Ectodermal cell (in vitro differentiated cells): Measurements from ENCODE around the gene NUP85.

Experiments used
- H3K27ac ChIP-seq: 2 replicates; pipeline ENCODE4 v1.7.0; 2013; ENCODE audit warnings: mild to moderate bottlenecking, low read depth, low read length; ENCODE audit not compliant: insufficient read depth, poor library complexity, severe bottlenecking
- H3K27me3 ChIP-seq: 2 replicates; pipeline ENCODE4 v1.7.0; 2013; ENCODE audit warnings: mild to moderate bottlenecking, low read length; ENCODE audit not compliant: insufficient read depth, control insufficient read depth, poor library complexity, severe bottlenecking
- H3K36me3 ChIP-seq: one replicate; pipeline ENCODE4 v1.7.0; 2013; ENCODE audit warnings: low read length; ENCODE audit not compliant: control insufficient read depth, insufficient read depth
- H3K4me1 ChIP-seq: one replicate; pipeline ENCODE4 v1.7.0; 2013; ENCODE audit warnings: low read length; ENCODE audit not compliant: control insufficient read depth, insufficient read depth
- H3K4me3 ChIP-seq: 2 replicates; pipeline ENCODE4 v1.7.0; 2013; ENCODE audit warnings: low read depth, low read length, control low read depth; ENCODE audit not compliant: insufficient read depth
- H3K9me3 ChIP-seq: 2 replicates; pipeline ENCODE4 v1.7.0; 2013; ENCODE audit warnings: mild to moderate bottlenecking, low read length, moderate library complexity; ENCODE audit not compliant: control insufficient read depth
- WGBS, 2 experiments: methylation state at CpG; one replicate each; pipeline ENCODE4 v1.1.7; 2013; ENCODE audit warnings: missing lambda C conversion rate in 2 of 2; 5-methylcytosine and 5-hydroxymethylcytosine counted together

NUP85 gene

DNA sequence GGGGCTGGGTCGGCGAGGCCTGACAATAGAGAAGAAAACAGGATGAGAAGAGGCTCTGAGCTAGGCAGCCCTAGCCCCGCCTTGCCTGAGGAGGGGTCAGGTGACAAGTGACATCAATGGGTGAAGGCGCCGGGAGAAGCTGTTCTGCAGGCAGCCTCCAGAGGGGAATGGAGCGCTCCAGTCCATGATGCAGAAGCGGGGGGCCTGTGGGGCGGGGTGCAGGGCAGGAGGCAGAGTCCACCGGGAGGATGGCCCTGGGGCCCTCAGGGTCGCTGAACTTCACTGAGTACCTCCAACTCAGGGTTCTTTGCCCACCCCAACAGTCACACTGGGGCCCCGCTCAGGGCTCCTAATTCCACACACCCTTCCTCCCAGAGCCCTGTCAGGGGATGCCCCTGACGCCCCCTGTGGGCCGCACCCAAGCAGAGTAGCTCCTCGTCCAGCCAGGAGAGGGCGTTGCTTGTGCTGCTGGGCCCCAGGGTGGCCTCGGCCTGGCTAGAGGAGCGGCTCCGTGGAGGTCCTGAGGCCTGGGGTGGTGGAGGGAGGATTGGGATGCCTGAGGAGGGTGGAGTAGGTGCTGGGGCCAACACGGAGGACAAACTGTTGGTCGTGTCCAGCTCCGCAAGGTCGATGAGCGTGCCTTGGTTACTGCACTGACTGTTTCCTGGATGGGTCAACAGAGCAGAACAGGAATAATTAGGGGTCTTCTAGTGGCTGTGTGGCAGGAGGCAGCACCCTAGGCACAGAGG, 35.1 kb downstream of the NUP85 start:
- Histone ChIP-seq H3K9me3 (no peaks in the 10 kb centered on the region), H3K4me3 (no peak overlapping the region), H3K27ac (peak overlapping the region; percentile 50), H3K4me1 (no peaks in the 10 kb centered on the region), H3K27me3 (no peaks in the 10 kb centered on the region), H3K36me3 (peaks cover 42% of the 10 kb centered on the region)
- WGBS, 2 experiments, result 67 to 71% methylated on average over 23 of the region's 23 CpGs

DNA sequence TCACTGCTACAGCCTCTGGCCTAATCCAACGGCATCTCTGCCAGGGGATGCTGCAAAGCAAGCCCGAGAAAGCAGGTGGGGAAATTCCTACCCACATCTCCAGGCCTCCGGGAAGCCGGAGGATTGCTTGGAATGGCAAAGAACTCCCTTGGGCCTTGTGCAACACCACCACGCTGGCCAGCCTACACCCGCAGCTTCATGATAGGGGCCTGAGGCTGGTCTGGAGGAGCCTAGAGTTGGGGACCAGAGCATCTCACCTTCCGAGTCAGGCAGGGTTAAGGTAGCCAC, 35.6 kb downstream of the NUP85 start:
- Histone ChIP-seq H3K27ac (no peak overlapping the region), H3K36me3 (peaks cover 41% of the 10 kb centered on the region), H3K4me1 (no peaks in the 10 kb centered on the region), H3K27me3 (no peaks in the 10 kb centered on the region), H3K9me3 (no peaks in the 10 kb centered on the region), H3K4me3 (no peak overlapping the region)
- WGBS, 2 experiments, result 98 to 100% methylated on average over 7 of the region's 7 CpGs

DNA sequence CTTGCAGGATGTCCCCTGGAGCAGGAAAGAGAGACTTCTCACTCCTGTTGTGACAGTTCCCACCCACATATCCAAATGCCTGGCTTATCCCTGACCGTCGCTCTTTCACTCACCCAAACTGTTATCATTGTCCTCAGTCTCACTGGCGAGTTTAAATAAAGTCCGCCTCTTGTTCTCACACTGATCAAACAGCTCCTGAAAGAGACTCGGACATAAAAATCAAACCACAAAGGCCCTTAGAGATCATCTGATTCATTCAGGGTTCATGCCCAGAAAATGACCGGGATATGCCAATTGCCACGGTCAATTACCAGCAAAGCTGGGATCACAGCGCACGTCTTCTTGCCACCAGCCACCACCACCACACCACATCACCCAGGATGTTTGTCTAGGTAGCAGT, 36.0 kb downstream of the NUP85 start:
- H3K27me3 ChIP-seq, result no peaks in the 10 kb centered on the region
- H3K9me3 ChIP-seq, result no peaks in the 10 kb centered on the region
- no peak overlapping the region for H3K27ac ChIP-seq
- H3K4me1 ChIP-seq, result no peaks in the 10 kb centered on the region
- H3K4me3 ChIP-seq, result no peak overlapping the region
- H3K36me3 ChIP-seq, result peaks cover 38% of the 10 kb centered on the region
- 94 to 96% methylated on average over 9 of the region's 9 CpGs for WGBS, 2 experiments

DNA sequence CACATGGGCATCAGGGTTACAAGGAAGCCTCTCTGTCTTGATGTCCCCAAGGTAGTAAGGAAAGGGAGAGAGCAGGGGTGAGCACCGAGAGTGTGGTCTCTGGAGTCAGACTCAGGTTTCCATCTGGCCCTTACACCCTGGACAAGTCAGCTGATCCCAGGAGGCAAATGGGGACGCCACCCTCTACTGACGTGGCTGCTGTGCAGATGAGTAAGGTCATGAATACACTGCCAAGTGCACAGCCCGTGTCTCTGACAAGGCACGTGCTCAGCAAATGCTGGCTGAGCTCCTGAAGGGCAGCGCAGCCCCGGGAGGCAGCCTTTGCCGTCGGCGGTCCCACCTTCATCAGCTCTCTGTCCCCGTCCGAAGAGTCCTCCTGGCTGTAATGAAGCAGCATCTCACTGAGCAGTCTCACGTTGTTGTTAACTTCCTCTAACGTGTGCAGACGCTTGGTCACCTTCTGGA, 36.5 kb downstream of the NUP85 start:
- Histone ChIP-seq H3K4me1 (no peaks in the 10 kb centered on the region), H3K4me3 (no peak overlapping the region), H3K36me3 (peaks cover 33% of the 10 kb centered on the region), H3K27ac (no peak overlapping the region), H3K27me3 (no peaks in the 10 kb centered on the region), H3K9me3 (no peaks in the 10 kb centered on the region)
- WGBS, 2 experiments, result 95 to 97% methylated on average over 15 of the region's 15 CpGs

DNA sequence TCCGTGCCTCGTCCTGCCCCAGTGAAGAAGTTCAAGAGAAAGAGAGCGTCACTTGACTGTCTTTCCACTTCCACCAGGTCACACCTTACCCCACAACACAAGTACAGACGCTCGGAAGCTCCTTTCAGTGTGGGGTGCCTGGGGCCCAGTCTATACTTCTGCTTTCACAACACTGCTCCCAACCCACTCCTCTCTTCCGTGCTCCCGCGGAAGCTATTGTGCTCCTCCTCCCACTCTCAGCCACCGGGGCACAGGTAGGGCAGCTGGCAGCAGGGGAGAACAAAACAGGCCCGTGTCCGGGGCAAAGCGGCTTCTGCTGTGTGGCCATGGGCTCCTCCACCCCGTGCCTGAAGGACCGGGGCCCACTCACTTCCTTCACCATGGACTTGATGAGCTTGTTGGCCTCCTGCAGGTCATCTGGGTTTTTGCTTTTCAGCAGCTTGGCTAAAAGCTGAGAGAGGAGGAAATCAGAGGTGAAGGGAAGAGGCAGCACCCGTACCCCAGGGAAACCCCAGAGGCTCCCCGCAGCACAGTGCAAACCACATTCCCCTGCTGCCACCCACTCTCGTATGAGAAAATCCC, 37.1 kb downstream of the NUP85 start:
- Histone ChIP-seq H3K36me3 (peaks cover 32% of the 10 kb centered on the region), H3K27me3 (no peaks in the 10 kb centered on the region), H3K27ac (no peak overlapping the region), H3K4me3 (no peak overlapping the region), H3K9me3 (no peaks in the 10 kb centered on the region), H3K4me1 (no peaks in the 10 kb centered on the region)
- 95 to 98% methylated on average over 17 of the region's 17 CpGs for WGBS, 2 experiments

DNA sequence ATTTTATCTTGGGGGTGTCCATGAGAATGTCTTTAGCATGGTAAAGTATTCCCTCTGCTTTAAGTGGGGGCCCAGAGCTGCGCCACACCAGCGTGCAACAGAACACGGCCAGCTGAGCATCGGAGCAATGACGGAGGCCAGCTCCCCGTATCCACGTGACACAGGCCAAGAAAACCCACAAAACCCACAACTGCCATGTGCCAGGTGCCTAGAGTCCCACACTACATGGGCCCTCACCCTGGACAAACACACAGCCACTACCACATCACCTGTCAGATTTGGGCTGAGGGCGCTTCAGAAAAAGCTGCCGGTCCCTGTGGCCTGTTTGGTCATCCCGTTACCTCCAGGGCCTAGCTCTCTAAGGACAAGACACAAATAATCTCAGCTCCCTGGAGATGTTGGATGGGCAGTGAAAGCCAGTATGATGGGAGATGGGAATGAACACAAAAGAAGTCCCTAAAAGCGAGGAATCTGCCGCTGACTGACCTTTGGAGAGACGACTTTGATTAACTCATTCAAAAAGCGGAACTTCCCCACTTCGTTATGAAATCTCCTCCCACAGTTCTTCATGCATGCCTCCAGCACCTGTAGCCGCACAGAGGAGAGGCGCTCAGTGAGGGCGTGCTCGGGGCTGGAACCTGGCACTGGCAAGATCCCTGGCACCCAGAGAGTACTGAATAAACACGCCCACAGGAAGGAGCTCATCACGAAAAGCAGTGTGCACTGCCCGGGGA, 38.8 kb downstream of the NUP85 start:
- H3K9me3 ChIP-seq, result no peaks in the 10 kb centered on the region
- no peak overlapping the region for H3K4me3 ChIP-seq
- H3K27me3 ChIP-seq, result no peaks in the 10 kb centered on the region
- H3K36me3 ChIP-seq, result peaks cover 26% of the 10 kb centered on the region
- no peak overlapping the region for H3K27ac ChIP-seq
- 93 to 96% methylated on average over 22 of the region's 22 CpGs for WGBS, 2 experiments
- no peaks in the 10 kb centered on the region for H3K4me1 ChIP-seq

DNA sequence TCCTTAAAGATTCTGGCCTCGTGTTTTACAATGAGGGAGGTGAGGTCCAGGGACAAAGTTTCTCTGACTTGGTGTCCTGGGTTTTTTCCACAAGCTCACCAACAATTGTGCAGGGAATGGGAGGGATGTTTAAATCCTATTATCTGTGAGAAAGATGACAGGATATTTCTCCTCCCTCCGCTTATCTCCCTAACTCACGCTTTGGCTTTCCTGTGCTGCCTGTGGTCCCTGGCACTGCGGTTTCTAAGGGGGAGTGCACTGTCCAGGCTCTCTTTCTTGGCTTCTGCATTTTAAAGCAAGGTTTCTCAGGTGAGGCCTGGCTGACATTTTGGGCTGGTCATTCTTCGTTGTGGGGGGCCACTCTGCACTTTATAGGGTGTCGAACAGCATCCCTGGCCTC, 39.5 kb downstream of the NUP85 start:
- H3K27me3 ChIP-seq, result no peaks in the 10 kb centered on the region
- H3K4me3 ChIP-seq, result no peak overlapping the region
- no peak overlapping the region for H3K27ac ChIP-seq
- WGBS, 2 experiments, result 95 to 96% methylated on average over 6 of the region's 6 CpGs
- no peaks in the 10 kb centered on the region for H3K4me1 ChIP-seq
- H3K9me3 ChIP-seq, result no peaks in the 10 kb centered on the region
- H3K36me3 ChIP-seq, result peaks cover 26% of the 10 kb centered on the region

DNA sequence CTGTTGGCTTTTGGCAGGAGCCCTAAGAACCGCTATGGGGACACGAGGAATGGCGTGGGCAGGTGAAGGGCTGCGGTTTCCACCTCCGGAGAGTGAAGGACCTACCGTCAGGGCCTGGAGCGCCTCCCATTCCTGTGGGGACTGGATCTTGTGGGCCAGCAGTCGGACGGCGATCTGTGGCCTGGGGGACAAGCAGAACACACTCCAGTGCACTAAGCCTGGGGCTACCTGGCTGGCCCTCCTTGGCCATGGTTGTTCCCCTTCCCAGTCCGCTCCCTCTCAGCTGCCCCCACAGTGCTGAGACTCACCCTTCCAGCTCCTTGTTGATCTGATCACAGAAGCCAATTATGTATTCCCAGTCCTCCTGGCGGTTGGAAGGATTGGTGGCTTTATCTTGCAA, 40.9 kb downstream of the NUP85 start:
- Histone ChIP-seq H3K4me1 (no peaks in the 10 kb centered on the region), H3K4me3 (no peak overlapping the region), H3K27me3 (no peaks in the 10 kb centered on the region), H3K27ac (no peak overlapping the region), H3K9me3 (no peaks in the 10 kb centered on the region), H3K36me3 (peaks cover 23% of the 10 kb centered on the region)
- WGBS, 2 experiments, result 94 to 95% methylated on average over 12 of the region's 12 CpGs

DNA sequence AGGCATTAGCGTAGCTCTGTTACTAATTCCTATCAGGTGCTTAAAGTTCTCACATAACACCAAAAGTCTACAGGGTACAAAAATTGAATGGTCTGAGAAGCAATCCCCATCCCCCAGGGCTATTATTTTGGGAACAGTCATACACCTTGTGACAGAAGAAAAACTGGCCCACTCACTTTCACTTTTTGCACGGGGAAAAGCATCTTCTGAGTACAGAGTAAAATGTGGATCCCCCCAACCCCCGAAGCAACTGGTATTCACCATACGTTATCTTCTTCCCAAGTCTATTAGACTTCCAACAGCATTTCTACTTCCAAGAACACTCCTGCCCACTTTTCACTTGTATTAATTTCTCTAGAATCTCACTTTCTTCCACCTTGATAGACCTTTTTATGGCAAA, 44.1 kb downstream of the NUP85 start:
- H3K27me3 ChIP-seq, result no peaks in the 10 kb centered on the region
- no peaks in the 10 kb centered on the region for H3K36me3 ChIP-seq
- H3K9me3 ChIP-seq, result no peaks in the 10 kb centered on the region
- WGBS, 2 experiments, result 90 to 94% methylated on average over 4 of the region's 4 CpGs
- H3K4me1 ChIP-seq, result no peaks in the 10 kb centered on the region
- no peak overlapping the region for H3K27ac ChIP-seq
- no peak overlapping the region for H3K4me3 ChIP-seq

DNA sequence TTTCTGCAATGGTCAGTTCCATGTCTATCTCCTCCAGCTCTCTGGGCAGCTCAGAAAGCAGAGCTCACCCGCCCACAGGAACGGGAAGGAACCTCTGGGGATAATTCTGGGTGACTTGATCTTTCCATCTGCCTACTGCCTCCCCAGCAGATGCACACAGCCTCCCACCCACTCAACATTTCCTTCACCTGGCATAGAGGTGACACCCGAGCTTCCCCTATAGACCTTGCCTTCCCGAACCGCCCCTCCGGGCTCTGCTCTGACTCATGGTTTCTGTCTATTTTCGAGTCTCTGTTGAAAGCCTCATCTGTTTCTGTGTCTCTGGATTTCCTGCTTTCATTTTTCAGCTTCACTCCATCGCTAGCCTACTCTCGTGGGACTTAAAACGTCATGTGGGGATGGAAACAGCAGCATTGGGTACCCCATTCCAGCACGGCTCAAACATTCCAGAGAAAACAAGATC, 44.6 kb downstream of the NUP85 start:
- Histone ChIP-seq H3K27me3 (no peaks in the 10 kb centered on the region), H3K4me1 (no peaks in the 10 kb centered on the region), H3K9me3 (no peaks in the 10 kb centered on the region), H3K36me3 (no peaks in the 10 kb centered on the region), H3K27ac (no peak overlapping the region), H3K4me3 (no peak overlapping the region)
- WGBS, 2 experiments, result 91% methylated on average over 11 of the region's 11 CpGs
